SJCRH30 (cell line): ENCODE results near the gene FUT7. TPM values are rescaled to one million over a fixed set of nuclear protein-coding genes. Genes with fewer than 3 reads are reported as not detected.

ENCODE experiments used
- DNase-seq, 2 experiments: peaks; one replicate each; pipeline ENCODE4 v3.0.0-alpha.2; 2015 to 2020
- H3K27ac ChIP-seq: fragments of 250-450 bp; sonication (Bioruptor Pico); 2 replicates; pipeline ENCODE4 v1.5.1; 2020; ENCODE audit warnings: mild to moderate bottlenecking, moderate library complexity
- H3K27me3 ChIP-seq: fragments of 250-450 bp; sonication (Bioruptor Pico); 2 replicates; pipeline ENCODE4 v1.5.1; 2020; ENCODE audit warnings: mild to moderate bottlenecking, moderate library complexity
- H3K36me3 ChIP-seq: fragments of 250-450 bp; sonication (Bioruptor Pico); 2 replicates; pipeline ENCODE4 v1.5.1; 2020; ENCODE audit warnings: mild to moderate bottlenecking, moderate library complexity
- H3K4me1 ChIP-seq: fragments of 250-450 bp; sonication (Bioruptor Pico); 2 replicates; pipeline ENCODE4 v1.5.1; 2020; ENCODE audit warnings: mild to moderate bottlenecking, moderate library complexity
- H3K4me3 ChIP-seq: fragments of 250-450 bp; sonication (Bioruptor Pico); 2 replicates; pipeline ENCODE4 v1.5.1; 2020; ENCODE audit warnings: mild to moderate bottlenecking, moderate library complexity
- H3K9me3 ChIP-seq: fragments of 250-450 bp; sonication (Bioruptor Pico); replicated peaks from 2 replicates; pipeline ENCODE4 v1.5.1; 2020; ENCODE audit warnings: mild to moderate bottlenecking, moderate library complexity
- total RNA-seq: library from RNA; depleted of rRNA; stranded (reverse); fragments of >200 nt; shearing (Covaris generic); gene quantifications from 2 replicates; pipeline ENCODE4 v1.2.3, GENCODE V29; 2014

FUT7 gene
- total RNA-seq, 1 experiment from 2014 or later, result not detected

- H3K27ac ChIP-seq, result peak overlapping the region; percentile 80
- no peaks in the 10 kb centered on the region for H3K9me3 ChIP-seq
- peak overlapping the region; percentile 1 for H3K4me3 ChIP-seq
- H3K4me1 ChIP-seq, result peaks cover 66% of the 10 kb centered on the region
- no peaks in the 10 kb centered on the region for H3K36me3 ChIP-seq
- peak; percentile 85 to 90 for DNase-seq
- H3K27me3 ChIP-seq, result no peaks in the 10 kb centered on the region
These were observed 26.8 kb upstream of the FUT7 start for GRCh38 chr9:137058521-137059234.

DNA sequence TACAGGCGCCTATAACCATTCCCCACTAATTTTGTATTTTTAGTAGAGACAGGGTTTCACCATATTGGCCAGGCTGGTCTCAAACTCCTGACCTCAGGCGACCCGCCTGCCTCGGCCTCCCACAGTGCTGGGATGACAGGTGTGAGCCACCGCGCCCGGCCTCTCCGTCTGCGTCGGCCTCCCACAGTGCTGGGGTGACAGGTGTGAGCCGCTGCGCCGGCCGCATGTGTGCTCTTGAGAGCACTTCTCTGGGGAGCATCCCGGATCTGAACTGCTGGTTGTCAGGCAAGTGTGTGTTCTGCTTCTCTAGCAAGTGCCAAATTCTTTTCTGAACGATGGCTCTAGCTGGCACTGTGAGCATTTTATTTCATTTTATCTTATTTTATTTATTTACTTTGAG lies 25.7 kb upstream of the FUT7 start:
- no peaks in the 10 kb centered on the region for H3K36me3 ChIP-seq
- peak overlapping the region; percentile 80 for H3K27ac ChIP-seq
- H3K4me3 ChIP-seq, result no peak overlapping the region; the same call in 1 of the 2 replicates
- no peaks in the 10 kb centered on the region for H3K27me3 ChIP-seq
- peaks cover 60% of the 10 kb centered on the region for H3K4me1 ChIP-seq
- peak; percentile 98 for DNase-seq
- no peaks in the 10 kb centered on the region for H3K9me3 ChIP-seq

GRCh38 chr9:137056739-137057415 lies 25.0 kb upstream of the FUT7 start:
- Histone ChIP-seq H3K4me1 (peaks cover 57% of the 10 kb centered on the region), H3K36me3 (no peaks in the 10 kb centered on the region), H3K27ac (peak overlapping the region; percentile 80), H3K4me3 (no peak overlapping the region), H3K9me3 (no peaks in the 10 kb centered on the region), H3K27me3 (no peaks in the 10 kb centered on the region)
- peak; percentile 81 to 86 for DNase-seq

GRCh38 chr9:137055385-137056364 lies 23.8 kb upstream of the FUT7 start:
- Histone ChIP-seq H3K9me3 (no peaks in the 10 kb centered on the region), H3K27me3 (no peaks in the 10 kb centered on the region), H3K4me3 (peak overlapping the region; percentile 33), H3K4me1 (peaks cover 55% of the 10 kb centered on the region), H3K27ac (peak overlapping the region; percentile 80), H3K36me3 (no peaks in the 10 kb centered on the region)
- DNase-seq, result peak; percentile 97 to 98

DNA sequence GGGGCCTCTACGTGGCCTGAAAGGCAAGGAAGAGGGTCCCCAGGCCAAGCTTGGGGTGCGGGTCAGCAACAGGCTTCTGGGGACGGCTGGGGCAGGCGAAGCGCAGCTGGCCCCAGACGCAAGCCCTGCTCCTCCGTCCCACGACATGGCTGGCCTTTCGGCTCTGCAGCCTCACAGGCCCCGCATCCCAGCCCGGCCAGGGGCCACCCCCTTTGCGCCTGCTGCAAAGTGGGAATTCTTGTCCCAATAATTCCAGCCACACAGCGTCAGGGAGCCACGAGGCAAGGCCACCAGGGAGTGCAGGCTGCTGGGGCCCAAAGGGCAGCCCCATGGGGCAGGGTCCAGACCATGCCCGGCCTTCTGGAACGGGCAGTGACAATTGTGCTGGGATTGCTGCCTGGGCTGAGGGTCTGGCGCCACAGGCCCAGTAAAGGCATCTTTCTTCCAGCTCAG lies 23.1 kb upstream of the FUT7 start:
- no peaks in the 10 kb centered on the region for H3K27me3 ChIP-seq
- H3K4me3 ChIP-seq, result peak overlapping the region; percentile 33
- H3K36me3 ChIP-seq, result no peaks in the 10 kb centered on the region
- no peak for DNase-seq
- peaks cover 52% of the 10 kb centered on the region for H3K4me1 ChIP-seq
- peak overlapping the region; percentile 80 for H3K27ac ChIP-seq
- no peaks in the 10 kb centered on the region for H3K9me3 ChIP-seq

DNA sequence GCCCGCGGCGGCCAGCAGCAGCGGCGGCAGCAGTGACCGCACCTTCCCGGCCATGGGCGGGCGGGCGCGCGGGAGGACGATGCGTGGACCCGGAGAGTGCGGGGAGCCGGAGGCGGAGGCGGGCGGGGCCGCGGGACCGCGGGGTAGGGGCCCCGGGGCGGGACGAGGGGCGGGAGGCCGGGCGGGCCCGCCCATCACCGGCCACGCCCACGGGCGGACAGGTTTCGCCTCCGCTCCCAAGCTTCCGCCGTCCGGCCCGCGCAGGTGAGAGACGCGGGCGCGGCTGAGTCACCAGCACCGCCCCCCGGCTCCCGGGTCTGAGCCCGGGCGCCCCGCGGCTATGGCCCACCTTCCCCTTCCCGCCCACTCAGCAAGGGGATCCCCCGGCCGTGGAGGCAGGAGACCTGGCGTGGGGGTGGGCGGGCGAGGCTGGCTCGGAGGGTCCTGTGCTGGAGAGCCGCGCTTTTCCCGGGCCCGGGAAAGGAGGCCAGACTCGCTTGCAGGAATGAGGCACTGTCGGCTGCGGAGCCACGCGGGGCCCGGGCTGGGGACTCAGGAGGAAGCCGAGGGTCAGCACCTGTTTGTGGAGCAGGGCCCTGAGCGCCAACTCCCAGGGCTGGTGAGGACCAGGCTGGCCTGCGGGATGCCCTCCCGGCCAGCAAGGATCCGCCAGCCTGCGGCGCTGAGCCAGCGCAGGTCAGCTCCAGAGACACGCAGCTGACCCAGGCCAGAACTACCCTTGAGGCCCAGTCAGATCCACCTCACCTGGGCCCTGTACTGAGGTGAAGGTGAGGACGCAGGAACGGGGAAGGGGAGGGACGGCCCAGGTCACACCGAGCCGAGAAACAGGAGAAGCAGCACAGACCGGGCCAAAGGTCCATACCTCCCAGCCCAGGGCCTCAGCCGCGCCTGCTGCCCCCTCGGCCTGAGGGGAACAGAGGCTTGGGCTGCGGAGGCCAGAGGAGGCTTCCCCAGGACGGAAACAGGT lies 22.4 kb upstream of the FUT7 start, which contains the start of gene ENTPD2:
TSS of gene ENTPD2 (minus strand) at position 118 of the 988 bp plus-strand sequence. CDS start at position 54, 64 bp downstream.
- Histone ChIP-seq H3K27me3 (no peaks in the 10 kb centered on the region), H3K27ac (peak within 1 kb of the TSS; percentile 80), H3K9me3 (no peaks in the 10 kb centered on the region), H3K4me1 (peaks cover 49% of the 10 kb centered on the region), H3K4me3 (peak within 1 kb of the TSS; percentile 33), H3K36me3 (no peaks in the 10 kb centered on the region)
- DNase-seq, result peak in 1 of 2 experiments; percentile 43

GRCh38 chr9:137052998-137053943 lies 21.4 kb upstream of the FUT7 start:
- H3K4me3 ChIP-seq, result no peak overlapping the region
- no peaks in the 10 kb centered on the region for H3K27me3 ChIP-seq
- no peaks in the 10 kb centered on the region for H3K9me3 ChIP-seq
- H3K36me3 ChIP-seq, result no peaks in the 10 kb centered on the region
- peaks cover 39% of the 10 kb centered on the region for H3K4me1 ChIP-seq
- H3K27ac ChIP-seq, result no peak overlapping the region
- DNase-seq, result no peak

GRCh38 chr9:137052293-137052692 lies 20.4 kb upstream of the FUT7 start:
- no peak overlapping the region for H3K27ac ChIP-seq
- no peaks in the 10 kb centered on the region for H3K9me3 ChIP-seq
- DNase-seq, result no peak
- no peak overlapping the region for H3K4me3 ChIP-seq
- no peaks in the 10 kb centered on the region for H3K36me3 ChIP-seq
- H3K4me1 ChIP-seq, result peaks cover 32% of the 10 kb centered on the region
- no peaks in the 10 kb centered on the region for H3K27me3 ChIP-seq

- Histone ChIP-seq H3K9me3 (no peaks in the 10 kb centered on the region), H3K27me3 (peaks cover 2% of the 10 kb centered on the region), H3K4me1 (peaks cover 24% of the 10 kb centered on the region), H3K36me3 (no peaks in the 10 kb centered on the region), H3K27ac (no peak overlapping the region), H3K4me3 (no peak overlapping the region)
- no peak for DNase-seq
These were observed 19.3 kb upstream of the FUT7 start for GRCh38 chr9:137051145-137051724.

GRCh38 chr9:137050570-137050969 lies 18.7 kb upstream of the FUT7 start:
- H3K4me3 ChIP-seq, result no peak overlapping the region
- no peaks in the 10 kb centered on the region for H3K9me3 ChIP-seq
- DNase-seq, result no peak
- peaks cover 5% of the 10 kb centered on the region for H3K27me3 ChIP-seq
- peaks cover 17% of the 10 kb centered on the region for H3K4me1 ChIP-seq
- no peak overlapping the region for H3K27ac ChIP-seq
- H3K36me3 ChIP-seq, result no peaks in the 10 kb centered on the region

GRCh38 chr9:137049544-137050449 lies 17.9 kb upstream of the FUT7 start:
- no peak overlapping the region for H3K4me3 ChIP-seq
- peaks cover 12% of the 10 kb centered on the region for H3K27me3 ChIP-seq
- no peaks in the 10 kb centered on the region for H3K36me3 ChIP-seq
- no peaks in the 10 kb centered on the region for H3K9me3 ChIP-seq
- peaks cover 10% of the 10 kb centered on the region for H3K4me1 ChIP-seq
- no peak overlapping the region for H3K27ac ChIP-seq
- DNase-seq, result peak; percentile 71 to 88
